GM10266 (cell line): ENCODE measurements around the gene SLC39A1.

Experiments
- DNase-seq: peaks from one replicate; pipeline ENCODE4 v3.0.0; 2012; ENCODE audit errors: extremely low spot score
- TF ChIP-seq, protein P1 (sequence below): IDR thresholded peaks from 2 replicates; pipeline ENCODE4 v1.5.1; 2012; ENCODE audit warnings: mild to moderate bottlenecking, low read depth; ENCODE audit not compliant: control insufficient read depth, insufficient read depth; ENCODE audit errors: missing control alignments

The SLC39A1 gene

DNA sequence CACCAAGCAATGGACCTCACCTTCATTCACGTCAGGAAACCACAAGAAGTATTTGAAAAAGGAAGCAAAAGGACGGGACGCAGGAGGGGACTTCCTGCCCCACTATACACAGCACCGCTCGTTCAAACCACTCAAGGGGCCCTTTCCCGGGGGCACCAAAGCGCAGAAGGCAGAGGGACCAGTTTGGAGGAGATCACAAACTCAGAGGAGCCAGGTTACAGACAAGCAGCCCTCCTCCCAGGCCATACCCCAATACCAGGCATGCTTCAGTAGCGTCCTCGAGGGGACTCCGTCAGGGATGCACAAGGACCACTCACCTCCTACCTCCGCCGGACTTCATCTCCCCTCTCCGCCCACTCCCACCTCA lies 5.6 kb downstream of the SLC39A1 start:
- peak; percentile 64 for DNase-seq
- TF ChIP-seq, protein P1, sequence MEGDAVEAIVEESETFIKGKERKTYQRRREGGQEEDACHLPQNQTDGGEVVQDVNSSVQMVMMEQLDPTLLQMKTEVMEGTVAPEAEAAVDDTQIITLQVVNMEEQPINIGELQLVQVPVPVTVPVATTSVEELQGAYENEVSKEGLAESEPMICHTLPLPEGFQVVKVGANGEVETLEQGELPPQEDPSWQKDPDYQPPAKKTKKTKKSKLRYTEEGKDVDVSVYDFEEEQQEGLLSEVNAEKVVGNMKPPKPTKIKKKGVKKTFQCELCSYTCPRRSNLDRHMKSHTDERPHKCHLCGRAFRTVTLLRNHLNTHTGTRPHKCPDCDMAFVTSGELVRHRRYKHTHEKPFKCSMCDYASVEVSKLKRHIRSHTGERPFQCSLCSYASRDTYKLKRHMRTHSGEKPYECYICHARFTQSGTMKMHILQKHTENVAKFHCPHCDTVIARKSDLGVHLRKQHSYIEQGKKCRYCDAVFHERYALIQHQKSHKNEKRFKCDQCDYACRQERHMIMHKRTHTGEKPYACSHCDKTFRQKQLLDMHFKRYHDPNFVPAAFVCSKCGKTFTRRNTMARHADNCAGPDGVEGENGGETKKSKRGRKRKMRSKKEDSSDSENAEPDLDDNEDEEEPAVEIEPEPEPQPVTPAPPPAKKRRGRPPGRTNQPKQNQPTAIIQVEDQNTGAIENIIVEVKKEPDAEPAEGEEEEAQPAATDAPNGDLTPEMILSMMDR, result no peak

DNA sequence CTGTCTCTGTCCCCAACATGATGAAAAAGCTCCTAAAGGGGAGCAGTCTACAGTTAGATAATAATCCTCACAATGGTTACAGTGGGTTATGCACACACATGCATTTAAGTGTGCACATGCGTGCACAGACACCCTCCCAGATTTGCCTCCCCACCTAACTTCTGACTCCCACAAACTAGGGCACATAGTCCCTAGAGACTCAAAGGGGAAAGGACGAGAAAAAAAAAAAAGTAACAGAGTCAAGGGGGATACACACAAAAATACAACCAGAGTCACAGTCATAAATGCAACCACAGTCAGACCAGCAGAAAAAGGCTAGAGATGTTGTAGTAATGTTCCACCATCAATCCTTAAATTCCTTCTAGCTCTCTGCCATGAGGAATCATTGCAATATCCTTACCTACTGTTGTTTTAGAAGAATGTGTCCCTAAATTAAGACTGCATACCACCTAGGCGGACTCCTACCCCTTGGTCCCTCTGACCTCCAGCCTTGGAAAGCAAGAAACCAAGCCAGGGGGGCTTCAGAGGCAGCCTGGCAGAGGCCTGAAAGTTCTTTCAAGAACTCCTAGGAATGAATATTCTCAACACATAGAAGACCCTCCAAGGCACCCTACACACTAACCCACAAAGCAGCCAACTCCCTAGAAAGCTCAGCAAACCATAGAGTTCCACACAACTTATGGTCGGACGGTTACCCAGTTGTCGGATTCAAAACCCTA lies 6.2 kb downstream of the SLC39A1 start:
- TF ChIP-seq, protein P1, result no peak
- no peak for DNase-seq

DNA sequence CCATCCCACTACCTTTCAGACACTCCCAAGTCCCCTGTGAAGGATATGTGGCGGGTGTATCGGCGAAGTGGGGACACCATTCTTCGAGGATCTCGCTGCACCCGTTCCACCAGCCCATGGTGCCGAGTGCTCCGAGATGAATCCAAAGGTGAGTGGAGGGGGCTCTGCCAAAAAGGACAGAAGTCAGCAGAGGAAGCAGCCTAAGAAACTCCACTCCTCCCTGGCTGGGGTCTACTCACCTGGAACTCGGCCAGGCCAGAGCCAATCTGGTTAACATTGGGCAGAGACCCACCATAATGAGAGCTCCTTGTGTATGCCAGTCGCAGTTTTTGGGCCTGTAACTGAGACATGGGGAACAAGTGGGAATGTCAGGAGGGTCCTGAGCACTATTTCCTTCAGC lies 8.5 kb downstream of the SLC39A1 start:
- DNase-seq, result no peak
- TF ChIP-seq, protein P1, result no peak

DNA sequence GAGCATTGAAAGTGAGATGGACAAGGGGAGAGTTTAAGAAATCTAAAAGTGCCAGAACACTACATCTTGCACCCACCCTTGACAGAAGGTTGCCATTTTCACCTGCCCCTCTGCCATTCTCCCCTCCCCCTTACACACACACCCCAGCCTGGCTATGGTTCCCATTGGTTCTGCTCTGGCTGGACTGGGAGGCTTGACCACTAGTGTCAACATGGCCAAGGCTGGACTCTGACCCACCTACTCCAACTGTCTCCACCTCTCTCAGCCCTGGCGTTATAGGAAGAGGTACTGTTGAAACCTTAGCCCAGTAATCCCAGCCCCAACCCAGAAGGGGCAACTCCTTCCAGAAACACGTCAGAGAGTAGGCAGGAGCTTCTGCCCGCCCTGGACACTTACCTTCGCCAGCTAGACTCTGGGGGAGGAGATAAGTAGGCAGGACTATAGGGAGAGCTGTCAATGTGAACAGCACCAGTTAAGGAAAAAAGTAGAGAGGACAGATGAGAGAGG lies 9.4 kb downstream of the SLC39A1 start:
- DNase-seq, result no peak
- TF ChIP-seq, protein P1, result no peak

DNA sequence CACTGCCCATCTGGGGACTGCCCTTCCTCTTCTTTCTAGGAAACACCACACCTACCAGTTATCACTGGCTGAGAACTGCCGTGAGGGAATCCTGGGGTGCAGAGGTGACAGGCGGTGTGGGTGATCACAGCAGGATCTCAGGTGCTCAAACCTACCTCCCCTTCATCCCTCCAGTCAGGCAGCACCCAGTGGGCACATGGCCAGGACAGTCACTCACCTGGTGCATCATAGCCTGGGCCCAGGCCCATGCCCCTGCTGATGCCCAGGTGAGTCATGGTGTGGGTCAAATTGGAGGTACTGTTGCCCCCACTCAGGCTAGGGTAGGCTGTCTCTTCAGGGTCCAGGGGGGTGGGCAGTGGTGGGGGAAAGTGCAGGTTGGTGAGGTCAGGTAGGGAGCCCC lies 11.5 kb downstream of the SLC39A1 start:
- DNase-seq, result no peak
- TF ChIP-seq, protein P1, result no peak

DNA sequence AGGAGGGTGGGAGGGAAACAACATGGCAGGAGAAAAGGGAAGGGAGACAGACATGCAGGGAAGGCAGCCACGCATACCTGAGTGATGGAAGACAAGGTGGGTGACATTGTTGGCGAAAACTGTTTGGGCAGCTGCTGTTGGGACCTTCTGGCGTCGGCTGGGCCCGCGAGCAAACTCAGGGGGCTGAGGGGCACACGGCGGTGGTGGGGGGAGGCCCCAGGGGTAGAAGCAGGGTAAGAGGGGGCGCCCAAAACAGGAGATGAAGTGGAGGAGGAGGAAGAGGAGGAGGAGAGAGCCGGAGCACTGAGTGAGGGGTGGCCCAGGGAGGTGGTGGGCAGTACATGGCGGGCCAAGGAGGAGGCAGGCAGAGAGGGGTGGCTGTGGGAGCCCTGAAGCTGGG lies 12.2 kb downstream of the SLC39A1 start:
- TF ChIP-seq, protein P1, result no peak
- no peak for DNase-seq

DNA sequence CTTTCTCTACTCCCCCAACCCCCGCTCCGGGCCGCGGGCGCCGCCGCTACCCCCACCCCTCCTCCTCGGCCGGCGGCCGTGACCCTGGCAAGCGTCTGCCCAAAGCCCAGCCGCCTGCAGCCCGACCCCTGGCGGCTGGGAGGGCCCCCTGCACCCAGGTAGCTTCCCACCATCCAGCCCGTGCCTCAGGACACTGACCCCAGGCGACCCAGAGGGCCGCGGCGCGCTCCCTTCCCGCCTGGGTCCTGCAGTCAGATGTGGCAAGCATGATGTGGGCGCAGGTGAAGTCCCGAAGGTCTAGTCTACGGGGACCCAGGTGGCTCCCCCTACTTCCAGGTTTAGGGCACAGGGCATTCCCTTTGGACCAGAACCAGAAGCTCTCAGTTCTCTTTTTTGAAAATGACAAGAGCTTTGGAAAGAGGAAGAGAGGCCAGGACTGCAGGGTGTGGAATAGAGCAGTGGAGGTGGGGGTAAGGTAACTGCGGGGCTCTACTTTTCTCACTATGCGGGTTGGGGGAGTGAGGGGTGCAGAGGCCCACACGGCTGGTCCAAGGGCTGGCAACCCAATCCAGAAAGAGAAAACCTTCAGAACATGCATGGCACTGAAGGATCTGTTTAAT lies 16.6 kb downstream of the SLC39A1 start, which contains the start of gene DENND4B:
Gene DENND4B, minus strand, starts transcription at position 97 of the 620 bp plus-strand sequence. CDS start 2,344 bp downstream, outside the sequence.
- TF ChIP-seq, protein P1, result peak; percentile 97
- DNase-seq, result peak; percentile 96
